Stimulated activated memory B cell treated with anti-CD40 and anti-IgM and Interleukin-4, amounts not matched to agents 10 μg/mL and 1 μg/mL and 100 μg/mL, for 72 hours (primary cell): Measurements from ENCODE around the gene DDX24.

Experiments
- ATAC-seq: fragments of 150-1000 bp; cut with Tn5 transposase; 2 replicates; pipeline ENCODE4 v1.10.0; 2021
- H3K27ac Mint-ChIP-seq: one replicate; pipeline ENCODE4 v1.8.0; 2022; ENCODE audit warnings: mild to moderate bottlenecking, mixed read lengths
- H3K27me3 Mint-ChIP-seq: one replicate; pipeline ENCODE4 v1.8.0; 2022; ENCODE audit warnings: mixed read lengths
- H3K36me3 Mint-ChIP-seq: one replicate; pipeline ENCODE4 v1.8.0; 2022; ENCODE audit warnings: mixed read lengths
- H3K4me1 Mint-ChIP-seq: one replicate; pipeline ENCODE4 v1.8.0; 2022; ENCODE audit warnings: mixed read lengths
- H3K4me3 Mint-ChIP-seq: one replicate; pipeline ENCODE4 v1.8.0; 2022; ENCODE audit warnings: mild to moderate bottlenecking, moderate library complexity, mixed read lengths
- H3K9me3 Mint-ChIP-seq: one replicate; pipeline ENCODE4 v1.8.0; 2022; ENCODE audit warnings: mixed read lengths

The DDX24 gene

DNA sequence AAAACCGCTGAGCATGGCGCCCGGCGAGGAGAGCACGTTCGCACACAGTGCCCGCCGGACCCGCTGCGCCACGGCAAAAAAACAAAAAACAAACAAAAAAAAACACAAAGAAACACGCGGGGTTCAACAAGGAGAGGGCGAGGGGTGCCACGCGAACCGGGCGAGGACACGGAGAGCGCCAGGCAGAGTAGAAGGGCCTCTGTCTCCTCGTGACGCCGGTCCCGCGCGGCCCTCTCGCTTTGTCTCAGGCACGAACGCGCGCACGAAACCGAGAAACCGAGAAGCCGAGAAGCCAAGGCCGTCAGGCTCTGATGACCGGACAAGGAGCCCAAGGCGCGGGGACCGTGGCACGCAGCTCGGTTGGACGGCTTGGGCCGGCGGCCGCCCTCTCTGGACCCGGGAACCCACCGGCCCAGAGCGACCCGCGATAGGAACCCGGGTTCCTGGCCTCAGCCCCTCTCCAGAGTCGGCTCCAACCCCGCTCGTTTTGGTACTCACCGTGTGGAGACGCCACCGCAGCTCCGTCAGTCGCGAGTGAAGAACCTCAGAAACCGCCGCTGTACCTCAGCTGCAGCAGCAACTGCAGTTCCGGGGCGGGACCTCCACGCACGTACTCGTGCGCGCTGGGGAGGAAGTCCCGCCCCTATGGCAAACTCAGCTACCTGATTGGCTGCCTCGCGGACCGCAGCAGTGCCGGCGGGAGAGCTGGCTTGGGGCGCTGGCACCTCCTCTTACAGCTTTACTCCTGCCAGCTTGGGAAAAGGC lies at the start of gene DDX24, which contains the start of gene IFI27L1:
Gene DDX24 (minus strand): TSS at position 582 of the 765 bp plus-strand sequence. CDS start 1,460 bp downstream, outside the sequence.
Gene IFI27L1 (plus strand): TSS at position 690 of the 765 bp plus-strand sequence. CDS start 15,628 bp downstream, outside the sequence.
- Mint-ChIP-seq H3K27me3 (no peaks in the 10 kb centered on the region), H3K9me3 (no peaks in the 10 kb centered on the region), H3K4me1 (peaks cover 45% of the 10 kb centered on the region), H3K27ac (peak within 1 kb of the TSS; percentile 100), H3K4me3 (peak within 1 kb of the TSS; percentile 99), H3K36me3 (peaks cover 35% of the 10 kb centered on the region)
- ATAC-seq: peak; percentile 100

DNA sequence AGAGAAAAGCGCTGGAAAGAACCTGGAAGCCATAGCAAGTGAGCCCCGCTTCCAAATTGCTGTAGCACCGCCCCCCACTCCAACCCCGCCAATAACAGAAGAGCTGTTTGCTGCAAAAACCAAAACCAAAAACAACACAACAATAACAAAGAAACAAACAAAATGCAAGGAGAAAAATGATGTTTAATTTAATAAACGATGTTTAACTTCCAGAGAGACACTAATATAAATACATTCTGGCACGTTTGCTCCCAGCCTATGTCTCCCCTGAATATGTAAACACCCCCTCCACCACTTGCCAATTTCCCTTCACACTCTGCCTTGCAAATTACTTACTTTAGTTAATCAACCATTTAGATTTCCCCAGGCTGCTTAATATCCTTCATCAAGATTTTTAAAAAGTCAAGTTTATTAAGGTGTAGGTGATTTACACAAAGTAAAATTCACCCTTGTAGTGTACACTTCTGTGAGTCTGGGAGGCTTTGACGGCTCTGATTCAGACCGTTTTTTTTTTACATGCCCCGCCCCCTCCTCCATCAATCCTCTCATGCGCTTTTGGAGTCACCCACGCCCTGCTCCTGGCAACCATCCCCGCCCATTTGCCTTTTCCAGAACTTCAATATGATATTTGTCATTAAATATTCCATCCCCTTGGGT lies 48.9 kb upstream of the DDX24 start:
- H3K27me3 Mint-ChIP-seq: peaks cover 10% of the 10 kb centered on the region
- H3K4me1 Mint-ChIP-seq: peaks cover 23% of the 10 kb centered on the region
- no peaks in the 10 kb centered on the region for H3K9me3 Mint-ChIP-seq
- peak overlapping the region; percentile 92 for H3K4me3 Mint-ChIP-seq
- peak overlapping the region; percentile 87 for H3K27ac Mint-ChIP-seq
- H3K36me3 Mint-ChIP-seq: peaks cover 7% of the 10 kb centered on the region
- no peak for ATAC-seq

DNA sequence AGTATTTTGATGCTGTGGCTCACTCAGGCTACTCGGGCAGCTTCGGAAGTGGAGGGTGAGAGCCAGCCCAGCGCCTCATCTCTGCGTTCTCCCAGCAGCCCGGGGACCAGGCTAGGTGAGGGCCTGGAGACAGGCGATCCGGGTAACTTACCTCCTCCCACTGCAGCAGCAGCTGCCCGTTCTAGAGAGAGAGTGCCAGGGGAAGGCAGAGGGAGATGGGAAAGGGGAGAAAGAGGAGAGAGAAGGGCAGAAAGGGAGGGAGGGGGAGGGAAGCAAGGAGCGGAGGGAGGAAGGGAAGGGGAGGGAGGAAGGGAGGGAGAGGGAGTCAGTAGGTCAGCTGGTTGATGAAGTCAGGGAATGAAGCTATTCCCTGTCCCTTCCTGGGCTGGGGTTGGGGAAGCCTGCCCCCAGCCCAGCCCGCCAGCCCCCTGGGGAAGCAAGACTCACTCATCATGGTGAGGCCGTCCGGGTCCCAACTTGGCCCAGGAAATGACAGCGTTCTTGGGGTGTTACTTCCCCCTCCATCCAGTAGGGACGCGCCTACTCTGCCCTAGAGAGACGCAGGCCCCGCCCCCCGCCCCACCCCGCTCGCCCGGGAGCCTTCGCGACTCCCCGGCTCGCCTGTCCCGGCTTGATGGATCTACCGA lies 48.2 kb upstream of the DDX24 start, which contains the start of gene IFI27L2:
Gene IFI27L2 (minus strand): TSS at position 494 of the 647 bp plus-strand sequence. CDS start 40 bp downstream, at position 454.
- Mint-ChIP-seq H3K9me3 (no peaks in the 10 kb centered on the region), H3K27ac (peak within 1 kb of the TSS; percentile 87), H3K4me1 (peaks cover 23% of the 10 kb centered on the region), H3K4me3 (peak within 1 kb of the TSS; percentile 92), H3K27me3 (peaks cover 10% of the 10 kb centered on the region), H3K36me3 (peaks cover 7% of the 10 kb centered on the region)
- peak; percentile 96 for ATAC-seq

GRCh38 chr14:94128216-94128839 lies 47.3 kb upstream of the DDX24 start:
- Mint-ChIP-seq H3K27ac (peak overlapping the region; percentile 87), H3K27me3 (peaks cover 2% of the 10 kb centered on the region), H3K9me3 (no peaks in the 10 kb centered on the region), H3K36me3 (peaks cover 7% of the 10 kb centered on the region), H3K4me1 (peaks cover 23% of the 10 kb centered on the region), H3K4me3 (peak overlapping the region; percentile 92)
- ATAC-seq: no peak

DNA sequence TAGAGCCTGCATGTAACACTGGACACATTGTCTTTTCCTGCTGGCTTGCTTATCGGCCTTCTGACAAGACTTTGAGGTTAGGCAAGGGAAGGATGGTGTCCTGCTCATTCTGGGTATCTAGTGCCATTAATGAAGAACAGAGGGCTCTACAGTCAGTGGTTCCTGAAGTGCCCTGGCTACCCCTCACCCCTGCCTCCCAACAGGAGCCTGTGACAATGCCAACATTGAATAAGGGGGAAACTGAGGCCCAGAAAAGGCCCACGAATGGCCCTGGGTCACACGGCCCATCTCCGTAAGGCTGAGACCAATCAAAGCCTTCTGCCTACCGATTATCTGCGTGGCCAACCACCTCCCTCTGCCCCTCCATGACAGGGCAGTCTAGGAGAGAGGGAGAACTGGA lies 46.3 kb upstream of the DDX24 start:
- no peak overlapping the region for H3K4me3 Mint-ChIP-seq
- no peak for ATAC-seq
- no peaks in the 10 kb centered on the region for H3K9me3 Mint-ChIP-seq
- H3K36me3 Mint-ChIP-seq: peaks cover 7% of the 10 kb centered on the region
- no peak overlapping the region for H3K27ac Mint-ChIP-seq
- H3K27me3 Mint-ChIP-seq: no peaks in the 10 kb centered on the region
- peaks cover 23% of the 10 kb centered on the region for H3K4me1 Mint-ChIP-seq

GRCh38 chr14:94126800-94127199 lies 45.8 kb upstream of the DDX24 start:
- no peak for ATAC-seq
- Mint-ChIP-seq H3K36me3 (peaks cover 7% of the 10 kb centered on the region), H3K4me3 (no peak overlapping the region), H3K9me3 (no peaks in the 10 kb centered on the region), H3K4me1 (peaks cover 23% of the 10 kb centered on the region), H3K27me3 (no peaks in the 10 kb centered on the region), H3K27ac (no peak overlapping the region)

- no peak overlapping the region for H3K27ac Mint-ChIP-seq
- H3K36me3 Mint-ChIP-seq: peaks cover 7% of the 10 kb centered on the region
- H3K9me3 Mint-ChIP-seq: no peaks in the 10 kb centered on the region
- peaks cover 23% of the 10 kb centered on the region for H3K4me1 Mint-ChIP-seq
- H3K27me3 Mint-ChIP-seq: no peaks in the 10 kb centered on the region
- no peak for ATAC-seq
- no peak overlapping the region for H3K4me3 Mint-ChIP-seq
Measured at GRCh38 chr14:94126419-94126677, 45.3 kb upstream of the DDX24 start.

- no peak overlapping the region for H3K4me3 Mint-ChIP-seq
- peaks cover 23% of the 10 kb centered on the region for H3K4me1 Mint-ChIP-seq
- peaks cover 3% of the 10 kb centered on the region for H3K9me3 Mint-ChIP-seq
- no peak for ATAC-seq
- no peak overlapping the region for H3K27ac Mint-ChIP-seq
- peaks cover 7% of the 10 kb centered on the region for H3K36me3 Mint-ChIP-seq
- H3K27me3 Mint-ChIP-seq: no peaks in the 10 kb centered on the region
Measured at GRCh38 chr14:94125659-94126418, 44.8 kb upstream of the DDX24 start.

DNA sequence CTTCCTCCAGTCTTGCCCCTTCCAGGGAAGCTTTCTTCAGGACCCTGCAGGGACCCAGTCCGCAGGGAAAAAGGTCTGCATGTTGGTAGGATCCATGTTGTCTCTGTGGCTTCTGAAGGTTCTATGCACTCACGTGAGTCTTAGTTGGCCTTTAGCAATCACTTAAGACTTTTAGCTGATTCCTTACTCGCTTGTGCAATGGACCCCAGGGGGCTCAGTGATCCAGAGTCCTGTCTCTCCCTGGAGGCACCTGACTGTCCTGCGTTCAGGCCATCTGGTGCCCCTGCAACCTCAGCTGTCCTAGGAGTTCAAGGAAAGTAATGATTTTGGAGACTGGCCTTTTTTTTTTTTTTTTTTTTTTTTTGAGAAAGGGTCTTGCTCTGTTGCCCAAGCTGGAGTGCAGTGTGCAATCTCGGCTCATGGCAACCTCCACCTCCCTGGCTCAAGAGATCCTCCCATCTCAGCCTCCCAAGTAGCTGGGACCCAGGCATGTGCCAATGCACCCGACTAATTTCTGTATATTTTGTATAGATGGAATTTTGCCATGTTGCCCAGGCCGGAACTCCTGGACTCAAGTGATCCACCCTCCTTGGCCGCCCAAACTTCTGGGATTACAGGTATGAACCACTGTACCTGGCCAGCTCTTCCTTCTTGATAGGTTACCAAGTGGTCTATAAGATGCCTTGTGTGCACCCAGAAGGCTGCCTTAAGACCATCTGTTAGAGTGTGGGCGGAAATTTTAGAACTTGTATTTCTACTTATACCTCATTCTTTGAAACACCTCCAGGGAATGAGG lies 43.8 kb upstream of the DDX24 start:
- ATAC-seq: no peak
- H3K27me3 Mint-ChIP-seq: no peaks in the 10 kb centered on the region
- H3K4me1 Mint-ChIP-seq: peaks cover 15% of the 10 kb centered on the region
- peaks cover 7% of the 10 kb centered on the region for H3K9me3 Mint-ChIP-seq
- H3K4me3 Mint-ChIP-seq: no peak overlapping the region
- H3K27ac Mint-ChIP-seq: no peak overlapping the region
- H3K36me3 Mint-ChIP-seq: peaks cover 7% of the 10 kb centered on the region

DNA sequence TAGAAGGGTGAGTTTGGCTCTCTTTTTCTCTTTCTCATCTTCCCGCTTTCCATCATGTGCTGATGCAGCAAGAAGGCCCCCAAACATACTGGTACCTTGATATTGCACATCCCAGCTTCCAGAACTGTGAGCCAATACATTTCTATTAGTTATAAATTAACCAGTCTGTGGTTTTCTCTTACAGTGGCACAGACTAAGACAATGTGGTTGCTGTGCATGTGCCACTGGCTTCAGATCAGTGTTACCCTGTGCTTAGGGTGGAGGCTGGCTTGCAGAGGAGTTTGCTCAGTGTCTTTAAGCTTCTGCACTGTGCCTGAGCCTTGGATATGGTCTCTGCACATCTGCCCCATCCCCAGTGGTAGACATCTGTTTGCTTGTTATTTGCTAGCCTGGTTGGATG lies 42.9 kb upstream of the DDX24 start:
- H3K27me3 Mint-ChIP-seq: no peaks in the 10 kb centered on the region
- H3K4me3 Mint-ChIP-seq: no peak overlapping the region
- H3K9me3 Mint-ChIP-seq: peaks cover 12% of the 10 kb centered on the region
- peaks cover 7% of the 10 kb centered on the region for H3K36me3 Mint-ChIP-seq
- H3K4me1 Mint-ChIP-seq: peaks cover 6% of the 10 kb centered on the region
- ATAC-seq: no peak
- no peak overlapping the region for H3K27ac Mint-ChIP-seq

GRCh38 chr14:94123296-94123695 lies 42.3 kb upstream of the DDX24 start:
- Mint-ChIP-seq H3K27me3 (peaks cover under 1% of the 10 kb centered on the region), H3K27ac (no peak overlapping the region), H3K36me3 (peaks cover 7% of the 10 kb centered on the region), H3K4me3 (no peak overlapping the region), H3K4me1 (peaks cover under 1% of the 10 kb centered on the region), H3K9me3 (peaks cover 12% of the 10 kb centered on the region)
- no peak for ATAC-seq

- no peak for ATAC-seq
- Mint-ChIP-seq H3K27me3 (peaks cover 9% of the 10 kb centered on the region), H3K4me1 (no peaks in the 10 kb centered on the region), H3K4me3 (no peak overlapping the region), H3K27ac (no peak overlapping the region), H3K9me3 (peaks cover 12% of the 10 kb centered on the region), H3K36me3 (peaks cover 6% of the 10 kb centered on the region)
Measured at GRCh38 chr14:94122438-94122837, 41.4 kb upstream of the DDX24 start.

DNA sequence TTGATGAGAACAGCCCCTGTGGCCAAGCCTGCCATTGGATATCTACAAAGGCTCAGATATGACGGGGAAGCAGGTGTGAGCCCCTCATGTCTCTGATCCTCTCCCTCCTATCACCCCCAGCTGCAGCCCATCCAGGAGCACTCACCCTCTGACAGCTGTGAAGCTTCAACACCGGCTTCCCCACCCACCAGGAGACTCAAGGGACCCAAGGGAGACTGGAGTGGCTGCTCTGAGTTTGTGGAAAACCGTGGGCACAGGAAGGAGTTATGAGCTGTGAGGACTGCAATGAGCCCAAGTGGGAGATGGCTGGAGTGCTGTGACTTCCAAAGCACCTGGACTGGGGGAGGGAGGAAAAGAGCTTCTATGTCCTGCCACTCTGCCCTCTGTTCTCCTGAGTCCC lies 40.5 kb upstream of the DDX24 start:
- H3K4me1 Mint-ChIP-seq: no peaks in the 10 kb centered on the region
- no peak overlapping the region for H3K27ac Mint-ChIP-seq
- H3K9me3 Mint-ChIP-seq: peaks cover 12% of the 10 kb centered on the region
- no peak for ATAC-seq
- H3K27me3 Mint-ChIP-seq: peaks cover 19% of the 10 kb centered on the region
- H3K4me3 Mint-ChIP-seq: no peak overlapping the region
- no peaks in the 10 kb centered on the region for H3K36me3 Mint-ChIP-seq
